GM23248 (cell line): ENCODE data around the gene SMIM22.

Source experiments
- EZH2 ChIP-seq: fragments of 200-600 bp; sonication (generic); IDR thresholded peaks from 2 replicates; pipeline ENCODE4 v1.6.1; 2018; ENCODE audit warnings: antibody characterized with exemption, mild to moderate bottlenecking; ENCODE audit not compliant: insufficient read depth, poor library complexity, severe bottlenecking
- EZH2phosphoT487 ChIP-seq: fragments of 200-600 bp; sonication (generic); IDR thresholded peaks from 2 replicates; pipeline ENCODE4 v1.6.1; 2018; ENCODE audit warnings: antibody characterized with exemption, moderate library complexity, mild to moderate bottlenecking, low read depth; ENCODE audit not compliant: insufficient read depth

DNA sequence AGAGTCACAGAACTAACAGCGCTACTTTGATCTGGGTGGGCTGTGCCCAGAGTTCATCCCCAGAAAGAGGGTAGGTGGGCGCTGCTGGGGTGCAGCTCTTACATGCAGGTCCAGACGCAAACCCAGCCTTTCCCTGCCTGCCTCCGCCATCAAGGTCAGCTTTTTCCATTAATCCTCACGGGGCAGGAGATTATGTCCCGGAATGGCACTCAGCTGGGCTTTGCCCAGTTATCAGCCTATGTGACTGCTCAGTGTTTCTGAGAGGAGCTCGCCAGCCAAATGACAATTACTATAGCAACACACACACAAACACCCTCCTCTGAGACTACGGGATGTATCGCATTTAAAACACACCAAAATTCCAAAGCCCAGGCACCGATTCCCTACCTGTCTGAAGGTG lies 31.8 kb downstream of the SMIM22 start:
- TF ChIP-seq EZH2phosphoT487 (no peak), EZH2 (no peak)
